Uterus (tissue), 2 donors: Measurements from ENCODE around the gene TLE3.

Experiments
- CTCF ChIP-seq, 4 experiments: fragments of 200-600 bp in 2 of 4; fragments of 450-650 bp in 2 of 4; sonication (generic) in 2 of 4; IDR thresholded peaks; one replicate each; pipeline ENCODE4 v1.5.1; 2016 to 2019; ENCODE audit warnings: antibody characterized with exemption in 4 of 4, mild to moderate bottlenecking in 2 of 4, moderate library complexity in 1 of 4
- POLR2A ChIP-seq, 2 donors: fragments of 450-650 bp; IDR thresholded peaks; one replicate each; pipeline ENCODE4 v1.6.1; 2016; ENCODE audit warnings: antibody characterized with exemption in 2 of 2, mild to moderate bottlenecking in 1 of 2, moderate library complexity in 1 of 2

GRCh38 chr15:70093070-70093469 lies 4.6 kb downstream of the TLE3 start:
- TF ChIP-seq CTCF (IDR thresholded peaks at IDR 0.05) (no peak), POLR2A (IDR thresholded peaks at IDR 0.05) (no peak)
